OCI-M2 (cell line): ENCODE data around the gene AGPAT2.

Experiments
- DNase-seq: peaks from one replicate; lab custom pipeline; 2025; ENCODE audit not compliant: unreplicated experiment; lab: John Stamatoyannopoulos, UW

AGPAT2 gene

GRCh38 chr9:136686794-136687711 lies at the start of gene AGPAT2:
Gene AGPAT2 (minus strand): TSS chr9:136687457. CDS start chr9:136687357, 100 bp downstream.
- DNase-seq: no peak

- DNase-seq: no peak
Measured at GRCh38 chr9:136735812-136736480, 48.7 kb upstream of the AGPAT2 start.

- no peak for DNase-seq
Measured at GRCh38 chr9:136734837-136735496, 47.7 kb upstream of the AGPAT2 start.

- no peak for DNase-seq
Measured at GRCh38 chr9:136733611-136734010, 46.4 kb upstream of the AGPAT2 start.

GRCh38 chr9:136732444-136733178 lies 45.4 kb upstream of the AGPAT2 start:
- DNase-seq: no peak

GRCh38 chr9:136729926-136730325 lies 42.7 kb upstream of the AGPAT2 start:
- no peak for DNase-seq

- no peak for DNase-seq
Measured at GRCh38 chr9:136729144-136729543, 41.9 kb upstream of the AGPAT2 start.

- no peak for DNase-seq
Measured at GRCh38 chr9:136728548-136729123, 41.4 kb upstream of the AGPAT2 start.

GRCh38 chr9:136728080-136728547 lies 40.9 kb upstream of the AGPAT2 start:
- no peak for DNase-seq

- DNase-seq: no peak
Measured at GRCh38 chr9:136726631-136727191, 39.5 kb upstream of the AGPAT2 start.

- no peak for DNase-seq
Measured at GRCh38 chr9:136726118-136726517, 38.9 kb upstream of the AGPAT2 start.

- no peak for DNase-seq
Measured at GRCh38 chr9:136725612-136726011, 38.4 kb upstream of the AGPAT2 start.

- DNase-seq: no peak
Measured at GRCh38 chr9:136724772-136725171, 37.5 kb upstream of the AGPAT2 start.

GRCh38 chr9:136723989-136724388 lies 36.7 kb upstream of the AGPAT2 start:
- no peak for DNase-seq

- DNase-seq: no peak
Measured at GRCh38 chr9:136723362-136723976, 36.2 kb upstream of the AGPAT2 start.

GRCh38 chr9:136722969-136723356 lies 35.7 kb upstream of the AGPAT2 start:
- DNase-seq: no peak

GRCh38 chr9:136722093-136722968 lies 35.1 kb upstream of the AGPAT2 start:
- DNase-seq: no peak

GRCh38 chr9:136721339-136722092 lies 34.3 kb upstream of the AGPAT2 start:
- no peak for DNase-seq
